GM12892 (cell line): ENCODE results near the gene SHB.

Source experiments
- POLR2A ChIP-seq: IDR thresholded peaks from 2 replicates; pipeline ENCODE4 v1.6.1; 2011; ENCODE audit warnings: low read depth, low read length, control low read depth
- TAF1 ChIP-seq: IDR thresholded peaks from 2 replicates; pipeline ENCODE4 v1.6.1; 2011; ENCODE audit warnings: low read depth, mild to moderate bottlenecking, control low read depth, low read length, borderline replicate concordance

- TF ChIP-seq POLR2A (no peak), TAF1 (no peak)
Observed at GRCh38 chr9:38058452-38059232, 10.4 kb downstream of the SHB start.
